Gastroesophageal sphincter (tissue), 4 donors: ENCODE results near the gene SORCS1. TPM values are rescaled to one million over a fixed set of nuclear protein-coding genes. Genes with fewer than 3 reads are reported as not detected.

Experiments used
- ATAC-seq: fragments of 150-250 bp; one replicate; pipeline ENCODE4 v1.9.1; 2016; ENCODE audit warnings: mild to moderate bottlenecking, moderate library complexity
- H3K27ac ChIP-seq, 4 donors: fragments of 200-600 bp; sonication (generic) in 3 of 4; 1 replicate in 3 of 4; 2 replicates in 1 of 4; pipeline ENCODE4 v1.5.1; 2016 to 2019
- H3K27me3 ChIP-seq: fragments of 200-600 bp; sonication (generic); one replicate; pipeline ENCODE4 v1.5.1; 2019
- H3K36me3 ChIP-seq, 2 donors: fragments of 200-600 bp; sonication (generic); one replicate each; pipeline ENCODE4 v1.5.1; 2019; ENCODE audit warnings: control low read depth in 1 of 2
- H3K4me1 ChIP-seq, 3 donors: fragments of 200-600 bp; sonication (generic); 1 replicate in 2 of 3; 2 replicates in 1 of 3; pipeline ENCODE4 v1.5.1; 2016 to 2019; ENCODE audit warnings: control low read depth in 2 of 3
- H3K4me3 ChIP-seq, 2 donors: fragments of 200-600 bp; sonication (generic); one replicate each; pipeline ENCODE4 v1.5.1; 2019; ENCODE audit warnings: mild to moderate bottlenecking in 1 of 2, moderate library complexity in 1 of 2
- H3K9me3 ChIP-seq, 3 donors: fragments of 200-600 bp; sonication (generic); one replicate each; pipeline ENCODE4 v1.5.1; 2017 to 2019; ENCODE audit warnings: control low read depth in 2 of 3
- CTCF ChIP-seq, 4 experiments: fragments of 200-600 bp in 2 of 4; fragments of 450-650 bp in 2 of 4; sonication (generic) in 1 of 4; IDR thresholded peaks; one replicate each; pipeline ENCODE4 v1.5.1; 2017 to 2019; ENCODE audit warnings: antibody characterized with exemption in 4 of 4, mild to moderate bottlenecking in 2 of 4, moderate library complexity in 2 of 4
- EP300 ChIP-seq: sonication (generic); formaldehyde crosslinking; IDR thresholded peaks from one replicate; pipeline ENCODE4 v1.6.1; 2017; ENCODE audit warnings: antibody characterized with exemption, mild to moderate bottlenecking
- POLR2A ChIP-seq, 2 donors: fragments of 450-650 bp; IDR thresholded peaks; one replicate each; pipeline ENCODE4 v1.6.1; 2017; ENCODE audit warnings: antibody characterized with exemption in 2 of 2, mild to moderate bottlenecking in 2 of 2, moderate library complexity in 1 of 2
- POLR2AphosphoS5 ChIP-seq: sonication (generic); formaldehyde crosslinking; IDR thresholded peaks from one replicate; pipeline ENCODE4 v1.6.1; 2017; ENCODE audit warnings: antibody characterized with exemption
- WGBS, 2 donors: methylation state at CpG; one replicate each; pipeline ENCODE4 v1.1.5; 2018; ENCODE audit warnings: low coverage in 1 of 2; 5-methylcytosine and 5-hydroxymethylcytosine counted together
- total RNA-seq, 4 donors: library from RNA; depleted of rRNA; stranded (reverse); fragments of >200 nt; gene quantifications; one replicate each; pipeline ENCODE4 v1.1.0, GENCODE V29; 2016

SORCS1 gene
- total RNA-seq, 4 donors from 2014 or later = 8.5 to 18.6 (median 10.0) TPM

- no peaks in the 10 kb centered on the region for H3K36me3 ChIP-seq
- no peak for ATAC-seq
- no peak overlapping the region for H3K27ac ChIP-seq
- TF ChIP-seq POLR2AphosphoS5 (no peak), EP300 (no peak), CTCF (IDR thresholded peaks at IDR 0.05) (no peak), POLR2A (IDR thresholded peaks at IDR 0.05) (no peak)
- no peak overlapping the region for H3K4me3 ChIP-seq
- no peaks in the 10 kb centered on the region for H3K27me3 ChIP-seq
- H3K9me3 ChIP-seq = peaks cover 0 to 13% (median 0%) of the 10 kb centered on the region in 3 donors
- 59 to 72% methylated on average over 5 of the region's 5 CpGs for WGBS, 2 donors
- H3K4me1 ChIP-seq = no peaks in the 10 kb centered on the region
Observed at GRCh38 chr10:106661133-106661766, 503.3 kb downstream of the SORCS1 start.

- ATAC-seq = no peak
- no peak overlapping the region for H3K4me3 ChIP-seq
- no peaks in the 10 kb centered on the region for H3K27me3 ChIP-seq
- H3K36me3 ChIP-seq = no peaks in the 10 kb centered on the region
- H3K27ac ChIP-seq = no peak overlapping the region
- TF ChIP-seq POLR2A (IDR thresholded peaks at IDR 0.05) = no peak
- no peak for TF ChIP-seq EP300
- TF ChIP-seq CTCF (IDR thresholded peaks at IDR 0.05) = no peak
- TF ChIP-seq POLR2AphosphoS5 = no peak
- 53 to 97% methylated on average over 3 of the region's 3 CpGs for WGBS, 2 donors
- H3K9me3 ChIP-seq = peaks cover 0 to 10% (median 0%) of the 10 kb centered on the region in 3 donors
- no peaks in the 10 kb centered on the region for H3K4me1 ChIP-seq
Observed at GRCh38 chr10:106660550-106660949, 504.0 kb downstream of the SORCS1 start.

GRCh38 chr10:106655636-106656035 is 508.9 kb downstream of the SORCS1 start:
- 67 to 70% methylated on average over 2 to 3 of the region's 3 CpGs for WGBS, 2 donors
- no peak for TF ChIP-seq POLR2AphosphoS5
- no peak for TF ChIP-seq POLR2A (IDR thresholded peaks at IDR 0.05)
- no peak for TF ChIP-seq CTCF (IDR thresholded peaks at IDR 0.05)
- no peak for TF ChIP-seq EP300
- ATAC-seq = no peak

GRCh38 chr10:106655165-106655564 is 509.3 kb downstream of the SORCS1 start:
- no peak for TF ChIP-seq CTCF (IDR thresholded peaks at IDR 0.05)
- no peak for TF ChIP-seq EP300
- no peak for TF ChIP-seq POLR2A (IDR thresholded peaks at IDR 0.05)
- TF ChIP-seq POLR2AphosphoS5 = no peak
- ATAC-seq = no peak

More at GRCh38 chr10:106655636-106656035, 508.9 kb downstream of the SORCS1 start:
- Histone ChIP-seq H3K9me3 (no peaks in the 10 kb centered on the region), H3K4me3 (no peak overlapping the region), H3K27me3 (no peaks in the 10 kb centered on the region), H3K4me1 (no peaks in the 10 kb centered on the region), H3K36me3 (no peaks in the 10 kb centered on the region), H3K27ac (no peak overlapping the region)

GRCh38 chr10:106652279-106652678 is 512.2 kb downstream of the SORCS1 start:
- no peaks in the 10 kb centered on the region for H3K4me1 ChIP-seq
- no peak for TF ChIP-seq POLR2AphosphoS5
- TF ChIP-seq CTCF (IDR thresholded peaks at IDR 0.05) = no peak
- no peak for TF ChIP-seq POLR2A (IDR thresholded peaks at IDR 0.05)
- TF ChIP-seq EP300 = no peak
- 88 to 92% methylated on average over 9 of the region's 9 CpGs for WGBS, 2 donors
- ATAC-seq = no peak
- no peak overlapping the region for H3K27ac ChIP-seq
- H3K9me3 ChIP-seq = no peaks in the 10 kb centered on the region
- no peaks in the 10 kb centered on the region for H3K27me3 ChIP-seq
- no peak overlapping the region for H3K4me3 ChIP-seq
- no peaks in the 10 kb centered on the region for H3K36me3 ChIP-seq

More at GRCh38 chr10:106655165-106655564, 509.3 kb downstream of the SORCS1 start:
- no peaks in the 10 kb centered on the region for H3K9me3 ChIP-seq
- no peak overlapping the region for H3K4me3 ChIP-seq
- H3K36me3 ChIP-seq = no peaks in the 10 kb centered on the region
- H3K27ac ChIP-seq = no peak overlapping the region
- no peaks in the 10 kb centered on the region for H3K4me1 ChIP-seq
- H3K27me3 ChIP-seq = no peaks in the 10 kb centered on the region
